Epithelial cell of proximal tubule (primary cell): ENCODE results near the gene CCDC149. TPM values are rescaled to one million over a fixed set of nuclear protein-coding genes. Genes with fewer than 3 reads are reported as not detected.

Experiments
- DNase-seq: peaks from one replicate; pipeline ENCODE4 v3.0.0-alpha.2; 2011; ENCODE audit warnings: low read depth
- H3K4me3 ChIP-seq: 2 replicates; pipeline ENCODE4 v1.5.1; 2011; ENCODE audit warnings: low read depth, mild to moderate bottlenecking, low read length
- total RNA-seq: library from RNA; depleted of rRNA; stranded (reverse); fragments of >200 nt; gene quantifications from 2 replicates; pipeline ENCODE4 v1.2.3, GENCODE V29; 2015
- TF ChIP-seq, protein P1 (sequence below): conservative IDR thresholded peaks from 2 replicates; pipeline ENCODE4 v1.5.1; 2012; ENCODE audit warnings: low read depth, mild to moderate bottlenecking, low read length

Gene CCDC149
- total RNA-seq, 1 donor from 2014 or later, result 2.8 TPM

DNA sequence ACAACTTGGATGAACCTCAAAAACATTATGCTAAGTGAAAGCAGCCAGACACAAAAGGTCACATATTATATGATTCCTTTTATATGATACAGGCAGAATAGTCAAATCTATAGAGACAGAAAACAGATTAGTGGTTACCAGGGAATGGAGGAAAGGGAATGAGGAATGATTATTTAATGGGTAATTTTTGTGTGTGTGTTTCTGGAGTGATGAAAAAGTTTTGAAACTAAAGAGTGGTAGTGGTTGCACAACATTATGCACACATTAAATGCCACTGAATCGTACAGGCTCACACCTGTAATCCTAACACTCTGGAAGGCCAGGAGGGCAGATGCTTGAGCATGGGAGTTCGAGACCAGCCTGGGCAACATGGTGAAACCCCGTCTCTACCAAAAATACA, 137.1 kb downstream of the CCDC149 start:
- no peak overlapping the region for H3K4me3 ChIP-seq
- no peak for DNase-seq
- TF ChIP-seq, protein P1, sequence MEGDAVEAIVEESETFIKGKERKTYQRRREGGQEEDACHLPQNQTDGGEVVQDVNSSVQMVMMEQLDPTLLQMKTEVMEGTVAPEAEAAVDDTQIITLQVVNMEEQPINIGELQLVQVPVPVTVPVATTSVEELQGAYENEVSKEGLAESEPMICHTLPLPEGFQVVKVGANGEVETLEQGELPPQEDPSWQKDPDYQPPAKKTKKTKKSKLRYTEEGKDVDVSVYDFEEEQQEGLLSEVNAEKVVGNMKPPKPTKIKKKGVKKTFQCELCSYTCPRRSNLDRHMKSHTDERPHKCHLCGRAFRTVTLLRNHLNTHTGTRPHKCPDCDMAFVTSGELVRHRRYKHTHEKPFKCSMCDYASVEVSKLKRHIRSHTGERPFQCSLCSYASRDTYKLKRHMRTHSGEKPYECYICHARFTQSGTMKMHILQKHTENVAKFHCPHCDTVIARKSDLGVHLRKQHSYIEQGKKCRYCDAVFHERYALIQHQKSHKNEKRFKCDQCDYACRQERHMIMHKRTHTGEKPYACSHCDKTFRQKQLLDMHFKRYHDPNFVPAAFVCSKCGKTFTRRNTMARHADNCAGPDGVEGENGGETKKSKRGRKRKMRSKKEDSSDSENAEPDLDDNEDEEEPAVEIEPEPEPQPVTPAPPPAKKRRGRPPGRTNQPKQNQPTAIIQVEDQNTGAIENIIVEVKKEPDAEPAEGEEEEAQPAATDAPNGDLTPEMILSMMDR, result no peak

DNA sequence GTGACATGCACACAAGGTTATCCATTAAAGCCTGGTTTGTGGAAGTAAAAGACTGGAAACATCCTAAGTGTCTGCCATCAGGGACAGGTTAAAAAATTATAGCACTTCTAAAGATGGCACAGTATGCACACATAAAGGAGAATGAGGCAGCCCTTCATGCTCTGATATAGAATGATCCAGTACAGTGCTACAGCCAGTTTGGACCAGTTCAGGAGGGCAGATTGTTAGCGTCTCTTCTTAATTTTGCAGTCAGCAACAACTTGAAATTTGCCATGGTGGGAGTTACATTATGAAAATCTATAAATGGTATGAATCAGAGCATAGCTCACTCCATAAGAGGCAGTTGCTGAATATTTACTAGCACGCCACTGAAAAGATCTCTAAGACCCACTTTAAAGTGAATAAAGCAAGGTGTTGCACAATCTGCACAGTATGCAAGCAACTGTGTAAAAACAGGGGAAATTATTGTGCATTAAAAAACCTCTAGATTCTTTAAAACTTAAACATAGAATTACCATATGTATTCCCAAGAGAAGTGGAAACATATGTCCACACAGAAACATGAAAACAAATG, 137.7 kb downstream of the CCDC149 start:
- TF ChIP-seq, protein P1, result no peak
- no peak for DNase-seq
- H3K4me3 ChIP-seq, result no peak overlapping the region

GRCh38 chr4:24774452-24774851, 138.4 kb downstream of the CCDC149 start:
- TF ChIP-seq, protein P1, result no peak
- H3K4me3 ChIP-seq, result no peak overlapping the region
- peak; percentile 43 for DNase-seq

- H3K4me3 ChIP-seq, result no peak overlapping the region
- DNase-seq, result no peak
- TF ChIP-seq, protein P1, result no peak
Observed at GRCh38 chr4:24772952-24773351, 139.9 kb downstream of the CCDC149 start.

DNA sequence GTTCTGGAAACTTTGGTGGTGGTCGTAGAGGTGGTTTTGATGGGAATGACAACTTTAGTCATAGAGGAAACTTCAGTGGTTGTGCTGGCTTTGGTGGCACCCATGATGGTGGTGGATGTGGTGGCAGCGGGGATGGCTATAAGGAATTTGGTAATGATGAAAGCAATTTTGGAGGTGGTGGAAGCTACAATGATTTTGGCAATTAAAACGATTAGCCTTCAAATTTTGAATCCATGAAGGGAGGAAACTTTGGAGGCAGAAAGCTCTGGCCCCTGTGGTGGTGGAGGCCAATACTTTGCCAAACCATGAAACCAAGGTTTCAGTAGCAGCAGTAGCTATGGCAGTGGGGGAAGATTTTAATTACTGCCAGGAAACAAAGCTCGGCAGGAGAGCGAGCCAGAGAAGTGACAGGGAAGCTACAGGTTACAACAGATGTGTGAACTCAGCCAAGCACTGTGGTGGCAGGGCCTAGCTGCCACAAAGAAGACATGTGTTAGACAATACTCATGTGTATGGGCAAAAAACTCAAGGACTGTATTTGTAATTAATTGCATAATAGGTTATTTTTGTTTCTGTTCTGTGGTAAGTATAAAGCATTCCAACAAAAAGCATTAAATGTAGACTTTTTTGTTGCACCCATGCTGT, 140.7 kb downstream of the CCDC149 start:
- DNase-seq, result no peak
- TF ChIP-seq, protein P1, result no peak
- H3K4me3 ChIP-seq, result no peak overlapping the region

DNA sequence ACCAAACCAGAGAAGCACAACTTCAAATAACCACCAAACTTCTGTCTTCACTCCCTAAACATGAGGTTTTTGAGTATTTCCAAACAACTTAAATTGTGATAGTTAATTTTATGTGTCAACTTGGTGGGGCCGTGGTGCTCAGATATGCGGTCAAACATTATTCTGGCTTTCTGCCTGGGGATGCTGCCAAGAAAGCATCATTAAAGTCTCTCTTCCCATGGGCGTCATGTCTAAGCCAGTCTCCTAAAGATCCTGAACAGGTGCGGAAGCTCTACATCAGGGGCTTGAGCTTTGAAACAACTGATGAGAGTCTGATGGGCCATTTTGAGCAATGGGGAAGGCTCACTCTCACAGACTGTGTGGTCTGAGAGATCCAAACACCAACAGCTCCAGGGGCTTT, 141.6 kb downstream of the CCDC149 start:
- H3K4me3 ChIP-seq, result no peak overlapping the region
- TF ChIP-seq, protein P1, result no peak
- no peak for DNase-seq

- H3K4me3 ChIP-seq, result no peak overlapping the region
- DNase-seq, result no peak
- TF ChIP-seq, protein P1, result no peak
Observed at GRCh38 chr4:24770667-24771066, 142.2 kb downstream of the CCDC149 start.
